Body of pancreas (tissue), 4 donors: ENCODE data around the gene PRMT2. TPM values are rescaled to one million over a fixed set of nuclear protein-coding genes. Genes with fewer than 3 reads are reported as not detected.

Source experiments
- ATAC-seq: fragments of 150-250 bp; one replicate; pipeline ENCODE4 v1.9.1; 2016
- DNase-seq, 4 donors: peaks; one replicate each; pipeline ENCODE4 v3.0.0-alpha.2; 2019
- H3K27ac ChIP-seq, 4 donors: fragments of 200-600 bp; sonication (generic); 1 replicate in 3 of 4; 2 replicates in 1 of 4; pipeline versions ENCODE4 v1.5.1 to v1.6.1; 2016 to 2019; ENCODE audit warnings: mild to moderate bottlenecking in 1 of 4, mixed read lengths in 1 of 4, moderate library complexity in 1 of 4
- H3K27me3 ChIP-seq, 2 donors: fragments of 200-600 bp; sonication (generic); one replicate each; pipeline ENCODE4 v1.6.0; 2016; ENCODE audit warnings: mild to moderate bottlenecking in 1 of 2
- H3K36me3 ChIP-seq, 2 donors: fragments of 200-600 bp; sonication (generic); replicated peaks in 1 of 2; 2 replicates each; pipeline ENCODE4 v1.5.1; 2016; ENCODE audit warnings: low read depth in 2 of 2; ENCODE audit not compliant: insufficient read depth in 1 of 2
- H3K4me1 ChIP-seq: fragments of 200-600 bp; sonication (generic); one replicate; pipeline ENCODE4 v1.6.0; 2016
- H3K4me3 ChIP-seq, 2 donors: fragments of 200-600 bp; sonication (generic); 1 replicate in 1 of 2; 2 replicates in 1 of 2; pipeline ENCODE4 v1.5.1; 2016 to 2019
- H3K9me3 ChIP-seq, 3 donors: fragments of 200-600 bp; sonication (generic); 1 replicate in 2 of 3; 2 replicates in 1 of 3; pipeline ENCODE4 v1.5.1; 2016
- POLR2A ChIP-seq, 3 donors: fragments of 450-650 bp; IDR thresholded peaks; one replicate each; pipeline ENCODE4 v1.6.1; 2016; ENCODE audit warnings: antibody characterized with exemption in 3 of 3, mild to moderate bottlenecking in 2 of 3
- WGBS, 2 donors: methylation state at CpG; one replicate each; pipeline ENCODE4 v1.1.5; 2017; 5-methylcytosine and 5-hydroxymethylcytosine counted together
- intact Hi-C: fragments of 100-400 bp; cut with DNase I; formaldehyde crosslinking; loops from one replicate; pipeline ENCODE4 v1.15.1; 2023
- total RNA-seq, 2 donors: library from RNA; depleted of rRNA; stranded (reverse); fragments of >200 nt; gene quantifications; one replicate each; pipeline ENCODE4 v1.1.0, GENCODE V29; 2016
- TF ChIP-seq, protein P1 (sequence below), 7 experiments: fragments of 450-650 bp in 4 of 7; fragments of 200-600 bp in 3 of 7; sonication (generic) in 3 of 7; IDR thresholded peaks; one replicate each; pipeline ENCODE4 v1.5.1; 2016 to 2019; ENCODE audit warnings: antibody characterized with exemption in 7 of 7

The PRMT2 gene
- total RNA-seq, 2 donors from 2014 or later: 30.0 to 63.6 TPM

GRCh38 chr21:46616050-46616449 is 19.4 kb upstream of the PRMT2 start:
- Histone ChIP-seq H3K4me1 (peaks cover under 1% of the 10 kb centered on the region), H3K27me3 (no peaks in the 10 kb centered on the region), H3K36me3 (no peaks in the 10 kb centered on the region), H3K27ac (no peak overlapping the region), H3K4me3 (no peak overlapping the region), H3K9me3 (no peaks in the 10 kb centered on the region)
- 89 to 97% methylated on average over 2 of the region's 2 CpGs for WGBS, 2 donors
- ATAC-seq (no peak), DNase-seq (no peak)
- intact Hi-C loops: no loop called here
- TF ChIP-seq POLR2A (IDR thresholded peaks at IDR 0.05): no peak
- TF ChIP-seq, protein P1, sequence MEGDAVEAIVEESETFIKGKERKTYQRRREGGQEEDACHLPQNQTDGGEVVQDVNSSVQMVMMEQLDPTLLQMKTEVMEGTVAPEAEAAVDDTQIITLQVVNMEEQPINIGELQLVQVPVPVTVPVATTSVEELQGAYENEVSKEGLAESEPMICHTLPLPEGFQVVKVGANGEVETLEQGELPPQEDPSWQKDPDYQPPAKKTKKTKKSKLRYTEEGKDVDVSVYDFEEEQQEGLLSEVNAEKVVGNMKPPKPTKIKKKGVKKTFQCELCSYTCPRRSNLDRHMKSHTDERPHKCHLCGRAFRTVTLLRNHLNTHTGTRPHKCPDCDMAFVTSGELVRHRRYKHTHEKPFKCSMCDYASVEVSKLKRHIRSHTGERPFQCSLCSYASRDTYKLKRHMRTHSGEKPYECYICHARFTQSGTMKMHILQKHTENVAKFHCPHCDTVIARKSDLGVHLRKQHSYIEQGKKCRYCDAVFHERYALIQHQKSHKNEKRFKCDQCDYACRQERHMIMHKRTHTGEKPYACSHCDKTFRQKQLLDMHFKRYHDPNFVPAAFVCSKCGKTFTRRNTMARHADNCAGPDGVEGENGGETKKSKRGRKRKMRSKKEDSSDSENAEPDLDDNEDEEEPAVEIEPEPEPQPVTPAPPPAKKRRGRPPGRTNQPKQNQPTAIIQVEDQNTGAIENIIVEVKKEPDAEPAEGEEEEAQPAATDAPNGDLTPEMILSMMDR (IDR thresholded peaks at IDR 0.05): no peak

- H3K27ac ChIP-seq: no peak overlapping the region
- no peak for ATAC-seq
- 95 to 100% methylated on average over 1 of the region's 1 CpG for WGBS, 2 donors
Measured at GRCh38 chr21:46616656-46617055, 18.8 kb upstream of the PRMT2 start.

GRCh38 chr21:46617267-46618051 is 18.0 kb upstream of the PRMT2 start:
- no peak for DNase-seq
- peaks cover 14% of the 10 kb centered on the region for H3K4me1 ChIP-seq
- intact Hi-C loops: no loop called here
- TF ChIP-seq POLR2A (IDR thresholded peaks at IDR 0.05): no peak
- TF ChIP-seq, protein P1 (IDR thresholded peaks at IDR 0.05): no peak
- H3K27ac ChIP-seq: no peak overlapping the region
- no peaks in the 10 kb centered on the region for H3K27me3 ChIP-seq
- no peak overlapping the region for H3K4me3 ChIP-seq
- WGBS, 2 donors: 77 to 79% methylated on average over 6 of the region's 6 CpGs
- H3K36me3 ChIP-seq: no peaks in the 10 kb centered on the region
- no peaks in the 10 kb centered on the region for H3K9me3 ChIP-seq
- ATAC-seq: no peak

More at GRCh38 chr21:46616656-46617055, 18.8 kb upstream of the PRMT2 start:
- no peak overlapping the region for H3K4me3 ChIP-seq
- no peaks in the 10 kb centered on the region for H3K9me3 ChIP-seq
- TF ChIP-seq POLR2A (IDR thresholded peaks at IDR 0.05): no peak
- TF ChIP-seq, protein P1 (IDR thresholded peaks at IDR 0.05): no peak
- H3K36me3 ChIP-seq: no peaks in the 10 kb centered on the region
- H3K27me3 ChIP-seq: no peaks in the 10 kb centered on the region
- intact Hi-C loops: no loop called here
- DNase-seq: no peak
- peaks cover 7% of the 10 kb centered on the region for H3K4me1 ChIP-seq

- Histone ChIP-seq H3K9me3 (no peaks in the 10 kb centered on the region), H3K36me3 (no peaks in the 10 kb centered on the region), H3K4me1 (peaks cover 14% of the 10 kb centered on the region), H3K27me3 (no peaks in the 10 kb centered on the region), H3K4me3 (no peak overlapping the region), H3K27ac (no peak overlapping the region)
- ATAC-seq (no peak), DNase-seq (no peak)
- intact Hi-C loops: no loop called here
- 86 to 87% methylated on average over 5 of the region's 5 CpGs for WGBS, 2 donors
- TF ChIP-seq, protein P1 (IDR thresholded peaks at IDR 0.05): no peak
Measured at GRCh38 chr21:46618738-46619379, 16.6 kb upstream of the PRMT2 start.
